ENCODE results near the gene ATP8B4.

- no peak for TF ChIP-seq CTCF (IDR thresholded peaks at IDR 0.05)
- no peak for TF ChIP-seq POLR2A (IDR thresholded peaks at IDR 0.05)
Measured at GRCh38 chr15:49824775-49825099, 294.3 kb downstream of the ATP8B4 start.
